HG02970 (cell line): ENCODE data around the gene ABCF1.
"Not testable (repeated sequence)": the region's sequence is repeated elsewhere in the genome, so short reads cannot be mapped to it uniquely, and the experiment has no call there.

ENCODE experiments used
- ATAC-seq: cut with Tn5 transposase; IDR thresholded peaks from one replicate; pipeline ENCODE4 v1.9.1; 2021; ENCODE audit warnings: mild to moderate bottlenecking, moderate library complexity, moderate number of reproducible peaks; ENCODE audit not compliant: unreplicated experiment, low FRiP score

The ABCF1 gene

GRCh38 chr6:30556906-30557682 lies 14.1 kb upstream of the ABCF1 start, which contains the start of gene PRR3:
TSS of gene PRR3 (plus strand) at chr6:30557295. CDS start at chr6:30557345, 50 bp downstream.
- peak; percentile 46 for ATAC-seq

- ATAC-seq = no peak
Measured at GRCh38 chr6:30557683-30557981, 13.6 kb upstream of the ABCF1 start.

GRCh38 chr6:30560930-30561329 lies 10.3 kb upstream of the ABCF1 start:
- no peak for ATAC-seq

GRCh38 chr6:30562470-30563425 lies 8.5 kb upstream of the ABCF1 start:
- no peak for ATAC-seq

GRCh38 chr6:30564114-30564513 lies 7.1 kb upstream of the ABCF1 start:
- ATAC-seq = no peak

- no peak for ATAC-seq
Measured at GRCh38 chr6:30565772-30566171, 5.5 kb upstream of the ABCF1 start.

DNA sequence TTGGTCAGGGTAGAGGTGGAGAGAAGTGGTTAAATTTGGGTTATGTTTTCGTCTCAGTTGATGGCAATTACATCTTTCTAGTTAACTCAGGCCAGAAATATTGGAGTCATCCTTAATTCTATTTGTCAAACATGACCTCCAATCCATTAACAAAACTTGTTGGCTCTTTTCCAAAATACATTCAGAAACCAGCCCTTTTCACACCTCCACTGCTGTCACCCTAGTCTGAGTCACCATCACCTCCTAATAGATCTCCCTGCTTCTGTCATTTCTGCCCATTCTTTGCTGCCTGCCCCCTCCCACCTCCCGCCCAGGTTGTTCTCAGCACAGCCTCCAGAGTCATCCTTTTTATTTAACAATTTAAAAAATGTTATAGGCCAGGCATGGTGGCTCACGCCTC lies 3.0 kb upstream of the ABCF1 start:
- no peak for ATAC-seq

DNA sequence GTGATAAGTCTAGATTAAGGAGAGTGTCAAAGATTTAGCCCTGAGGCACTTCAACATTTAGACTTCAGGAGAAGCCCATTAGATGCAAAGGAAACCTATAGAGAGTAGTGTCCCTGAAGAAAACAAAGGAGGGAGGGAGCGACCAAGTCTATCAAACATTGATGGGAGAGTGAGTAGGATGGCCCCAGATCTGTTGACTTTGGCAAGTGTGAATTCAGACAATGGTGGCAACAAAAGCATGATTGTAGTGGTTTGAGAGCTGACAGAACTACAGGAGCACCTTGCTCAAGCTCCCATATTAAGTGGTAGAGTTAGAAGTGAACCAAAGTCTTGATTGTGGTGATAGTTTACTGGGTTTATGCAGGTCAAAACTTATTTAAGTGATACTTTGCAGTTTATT lies 979 bp upstream of the ABCF1 start:
- no peak for ATAC-seq

DNA sequence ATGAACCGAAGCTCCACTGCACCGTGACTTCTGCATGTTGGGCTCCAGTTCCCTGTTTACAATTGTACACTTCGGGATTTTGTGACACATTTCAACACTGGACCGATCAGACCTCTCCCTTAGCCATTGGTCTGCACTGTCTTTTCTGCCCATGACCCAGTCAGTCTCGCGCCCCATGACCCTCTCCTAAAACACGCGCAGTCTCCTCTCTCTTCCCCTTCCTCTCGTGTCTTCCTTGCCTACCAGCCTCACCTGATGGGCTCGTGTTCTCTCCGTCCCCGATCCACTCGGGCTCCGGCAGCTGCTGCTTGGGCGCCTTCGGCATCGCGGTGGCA lies 535 bp upstream of the ABCF1 start:
- peak; percentile 21 for ATAC-seq

DNA sequence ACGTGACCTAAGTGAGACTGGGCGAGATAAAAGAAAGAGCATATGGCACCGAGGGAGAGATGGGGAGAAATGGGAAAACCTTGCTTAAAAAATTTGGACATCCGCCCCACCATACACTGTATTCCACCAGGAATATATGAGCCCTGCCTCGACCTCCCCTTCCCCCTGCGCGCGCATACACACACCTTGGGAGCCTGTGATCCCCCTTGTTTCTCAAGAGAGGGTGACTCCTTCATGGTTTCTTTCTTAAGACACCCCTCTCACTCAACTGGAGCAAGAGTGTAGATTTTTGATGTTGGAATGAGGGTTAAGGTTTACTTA lies 480 bp downstream of the ABCF1 start:
- ATAC-seq = no peak

- no peak for ATAC-seq
Measured at GRCh38 chr6:30572148-30572547, 906 bp downstream of the ABCF1 start.

DNA sequence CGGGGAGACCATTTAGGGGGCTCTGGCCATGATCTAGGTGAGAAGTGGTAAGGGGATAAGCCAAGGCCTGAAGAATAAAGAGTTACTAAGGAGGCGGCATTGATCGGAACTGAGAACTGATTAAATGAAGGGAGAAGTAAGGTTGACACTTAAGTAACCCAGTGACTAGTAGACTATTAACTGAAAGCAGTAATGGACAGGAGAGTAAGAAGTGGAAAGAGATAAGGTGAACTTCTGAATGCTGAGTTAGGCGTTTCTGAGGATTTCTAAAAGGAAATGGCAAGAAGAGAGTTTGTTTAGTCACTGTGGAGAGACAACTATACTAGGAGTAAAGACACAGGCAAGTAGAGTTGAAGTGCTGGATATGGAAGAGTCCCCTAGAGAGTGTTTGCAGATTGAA lies 1.9 kb downstream of the ABCF1 start:
- ATAC-seq = no peak

DNA sequence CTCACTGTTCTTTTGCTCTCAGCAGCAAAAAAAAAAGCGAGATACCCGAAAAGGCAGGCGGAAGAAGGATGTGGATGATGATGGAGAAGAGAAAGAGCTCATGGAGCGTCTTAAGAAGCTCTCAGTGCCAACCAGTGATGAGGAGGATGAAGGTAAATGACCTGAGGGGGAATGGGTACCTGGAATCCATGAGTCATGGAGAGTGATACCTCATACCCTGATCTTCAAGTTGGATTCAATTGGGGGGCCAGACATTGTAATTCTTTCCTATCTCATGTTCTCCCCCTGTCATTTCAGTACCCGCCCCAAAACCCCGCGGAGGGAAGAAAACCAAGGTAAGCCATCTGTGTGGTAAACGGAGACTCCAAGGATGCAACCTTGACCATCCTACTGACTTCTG lies 6.8 kb downstream of the ABCF1 start:
- ATAC-seq = no peak

DNA sequence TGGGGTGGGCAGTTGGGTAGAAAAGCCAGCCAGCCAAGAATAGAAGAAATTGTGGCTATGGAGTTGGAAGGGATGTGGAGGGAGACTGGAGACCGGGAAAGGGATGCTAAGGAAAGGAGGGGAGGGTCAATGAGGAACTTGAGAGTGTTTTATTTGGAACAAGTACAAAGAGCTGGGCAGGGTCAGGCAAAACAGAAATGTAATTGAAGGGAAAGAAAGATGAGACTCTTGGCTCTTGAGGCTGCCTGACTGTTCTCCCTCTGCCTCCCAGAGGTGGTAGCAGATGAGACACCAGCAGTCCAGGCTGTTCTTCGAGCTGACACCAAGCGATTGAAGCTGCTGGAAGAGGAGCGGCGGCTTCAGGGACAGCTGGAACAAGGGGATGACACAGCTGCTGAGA lies 12.7 kb downstream of the ABCF1 start:
- ATAC-seq = no peak

GRCh38 chr6:30589754-30590358 lies 18.6 kb downstream of the ABCF1 start:
- ATAC-seq = no peak

DNA sequence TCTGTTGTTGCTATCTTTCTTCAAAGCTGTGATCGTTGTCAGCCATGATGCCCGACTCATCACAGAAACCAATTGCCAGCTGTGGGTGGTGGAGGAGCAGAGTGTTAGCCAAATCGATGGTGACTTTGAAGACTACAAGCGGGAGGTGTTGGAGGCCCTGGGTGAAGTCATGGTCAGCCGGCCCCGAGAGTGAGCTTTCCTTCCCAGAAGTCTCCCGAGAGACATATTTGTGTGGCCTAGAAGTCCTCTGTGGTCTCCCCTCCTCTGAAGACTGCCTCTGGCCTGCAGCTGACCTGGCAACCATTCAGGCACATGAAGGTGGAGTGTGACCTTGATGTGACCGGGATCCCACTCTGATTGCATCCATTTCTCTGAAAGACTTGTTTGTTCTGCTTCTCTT lies 19.3 kb downstream of the ABCF1 start:
- no peak for ATAC-seq

GRCh38 chr6:30591008-30591407 lies 19.8 kb downstream of the ABCF1 start:
- no peak for ATAC-seq

- ATAC-seq = no peak
Measured at GRCh38 chr6:30592287-30592686, 21.0 kb downstream of the ABCF1 start.

DNA sequence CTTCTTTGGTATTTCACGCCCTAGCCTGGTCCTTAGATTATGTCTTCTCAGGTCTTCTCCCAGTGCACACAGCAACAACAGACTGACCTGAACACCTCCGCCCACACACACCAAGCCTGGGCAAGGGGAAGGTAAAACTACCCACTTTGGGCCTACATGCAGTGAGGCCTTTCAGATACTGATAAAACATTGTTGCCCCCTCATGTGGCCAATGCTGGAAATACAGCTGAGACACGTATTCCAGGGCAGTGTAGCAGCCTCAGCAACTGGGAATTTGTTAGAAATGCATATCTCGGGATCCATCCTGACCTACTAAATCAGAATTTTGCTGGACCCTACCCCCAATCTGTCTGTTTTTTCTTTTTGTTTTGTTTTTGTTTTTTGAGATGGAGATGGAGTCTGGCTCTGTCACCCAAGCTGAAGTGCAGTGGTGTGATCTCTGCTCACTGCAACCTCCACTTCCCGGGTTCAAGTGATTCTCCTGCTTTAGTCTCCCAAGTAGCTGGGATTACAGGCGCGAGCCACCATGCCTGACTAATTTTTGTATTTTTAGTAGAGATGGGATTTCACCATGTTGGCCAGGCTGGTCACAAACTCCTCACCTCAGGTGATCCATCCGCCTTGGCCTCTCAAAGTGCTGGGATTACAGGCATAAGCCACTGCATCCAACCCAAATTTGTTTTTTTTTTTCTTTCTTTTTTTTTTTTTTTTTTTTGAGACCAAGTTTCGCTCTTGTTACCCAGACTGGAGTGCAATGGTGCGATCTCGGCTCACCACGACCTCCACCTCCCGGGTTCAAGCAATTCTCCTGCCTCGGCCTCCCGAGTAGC lies 26.3 kb downstream of the ABCF1 start:
- not testable (repeated sequence) for ATAC-seq

- no peak for ATAC-seq
Measured at GRCh38 chr6:30598912-30599624, 27.8 kb downstream of the ABCF1 start.
